Measurements from ENCODE around the gene CLMN. TPM values are rescaled to one million over a fixed set of nuclear protein-coding genes. Genes with fewer than 3 reads are reported as not detected.

Gene CLMN
- total and polyA plus RNA-seq, 2 of the 13 experiments (the other 11 are each of a cell fraction or from before 2014, with no cell fraction given), result 15.1 to 16.7 TPM

- no peak for TF ChIP-seq ZFP91 (CRISPR knock-in tag; IDR thresholded peaks at IDR 0.05; ENCODE audit: borderline replicate concordance)
- TF ChIP-seq HBP1 (CRISPR knock-in tag; IDR thresholded peaks at IDR 0.05; ENCODE audit: low read depth), result no peak
- peak; percentile 54; the same call in 1 of the 2 replicates for TF ChIP-seq PATZ1 (CRISPR knock-in tag; IDR thresholded peaks at IDR 0.05)
- no peak for TF ChIP-seq KDM5A (IDR thresholded peaks at IDR 0.05; ENCODE audit: borderline replicate concordance, low read length)
- TF ChIP-seq PCBP1 (IDR thresholded peaks at IDR 0.05; ENCODE audit: borderline replicate concordance, low read depth, low read length), result no peak
- peak; percentile 68; the same call in 1 of the 2 replicates for TF ChIP-seq ELF3 (CRISPR knock-in tag; IDR thresholded peaks at IDR 0.05)
- TF ChIP-seq SMAD9 (CRISPR knock-in tag; IDR thresholded peaks at IDR 0.05), result no peak
- no peak for TF ChIP-seq MED13 (CRISPR knock-in tag; IDR thresholded peaks at IDR 0.05)
- TF ChIP-seq ZNF570 (CRISPR knock-in tag; IDR thresholded peaks at IDR 0.05; ENCODE audit: borderline replicate concordance), result no peak
- TF ChIP-seq ZBTB20 (CRISPR knock-in tag; IDR thresholded peaks at IDR 0.05; ENCODE audit: borderline replicate concordance, low read depth), result peak; percentile 99
- no peak for TF ChIP-seq GLMP (CRISPR knock-in tag; IDR thresholded peaks at IDR 0.05; ENCODE audit: borderline replicate concordance)
- TF ChIP-seq CREM (IDR thresholded peaks at IDR 0.05), result peak; percentile 60; the same call in 1 of the 2 replicates
- no peak for TF ChIP-seq CREM (CRISPR knock-in tag; IDR thresholded peaks at IDR 0.05)
- TF ChIP-seq TOE1 (CRISPR knock-in tag; IDR thresholded peaks at IDR 0.05), result no peak
- TF ChIP-seq ZNF644 (CRISPR knock-in tag; IDR thresholded peaks at IDR 0.05; ENCODE audit: low read depth), result no peak
- no peak for TF ChIP-seq CREB1 (IDR thresholded peaks at IDR 0.05)
- peak; percentile 71; the same call in 1 of the 2 replicates for TF ChIP-seq CREB1 (CRISPR knock-in tag; IDR thresholded peaks at IDR 0.05)
- no peak for TF ChIP-seq CC2D1A (CRISPR knock-in tag; IDR thresholded peaks at IDR 0.05)
- TF ChIP-seq ZNF891 (CRISPR knock-in tag; IDR thresholded peaks at IDR 0.05), result no peak; the same call in 1 of the 2 replicates
- TF ChIP-seq GFI1 (CRISPR knock-in tag; IDR thresholded peaks at IDR 0.05; ENCODE audit: borderline replicate concordance), result peak; percentile 59; the same call in 1 of the 2 replicates
- TF ChIP-seq ZFX (CRISPR knock-in tag; IDR thresholded peaks at IDR 0.05; ENCODE audit: low read depth), result peak; percentile 60
- no peak for TF ChIP-seq PREB (CRISPR knock-in tag; IDR thresholded peaks at IDR 0.05)
Observed at GRCh38 chr14:95273001-95273978, 46.4 kb downstream of the CLMN start (continued).

Data from HepG2 (cell line).